22Rv1 (cell line): Measurements from ENCODE around the gene C2orf72.

Experiments used
- H3K27ac ChIP-seq: fragments of 450-650 bp; 2 replicates; pipeline ENCODE4 v1.5.1; 2017
- ZFX ChIP-seq: fragments of 450-650 bp; IDR thresholded peaks from 2 replicates; pipeline ENCODE4 v1.6.1; 2017; ENCODE audit warnings: antibody characterized with exemption, borderline replicate concordance
- TF ChIP-seq, protein P1 (sequence below): fragments of 450-650 bp; IDR thresholded peaks from 2 replicates; pipeline ENCODE4 v1.5.1; 2017; ENCODE audit warnings: mild to moderate bottlenecking

C2orf72 gene

DNA sequence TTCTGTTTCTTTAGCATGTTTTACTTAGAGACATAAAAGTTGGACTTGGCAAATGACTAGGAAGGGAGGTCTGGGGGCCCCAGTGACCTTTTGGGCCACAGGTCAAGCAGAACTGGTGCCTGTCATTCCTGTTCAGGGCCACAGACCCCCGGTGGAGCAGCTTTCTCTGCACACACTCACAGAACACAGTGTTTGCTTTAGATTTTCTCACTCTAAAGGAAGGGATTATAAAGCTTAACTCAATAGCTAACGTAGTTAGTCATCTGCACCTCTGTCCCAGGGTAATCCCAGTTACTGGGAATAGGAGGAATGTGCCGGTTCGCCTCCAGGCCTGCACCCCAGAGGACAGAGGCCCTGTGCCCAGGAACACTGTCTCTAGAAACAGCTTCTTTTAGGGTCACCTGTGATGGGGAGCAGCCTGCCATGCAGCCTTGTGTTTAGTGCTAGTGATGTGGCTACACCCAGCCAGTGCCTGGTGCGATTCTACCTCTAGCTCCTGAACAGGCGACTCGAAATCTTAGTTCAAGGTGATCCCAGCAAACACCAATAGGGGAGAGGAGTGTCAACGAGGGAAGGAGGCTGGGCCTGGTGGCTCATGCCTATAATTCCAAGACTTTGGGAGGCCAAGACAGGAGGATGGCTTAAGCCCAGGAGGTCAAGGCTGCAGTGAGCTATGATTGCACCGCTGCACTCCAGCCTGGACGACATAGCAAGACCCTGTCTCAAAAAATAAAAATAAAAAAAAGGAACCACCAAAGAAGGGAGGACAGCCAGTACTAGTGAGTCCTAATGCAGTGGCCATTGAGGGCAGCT is 29.8 kb upstream of the C2orf72 start:
- no peak overlapping the region for H3K27ac ChIP-seq
- TF ChIP-seq, protein P1, sequence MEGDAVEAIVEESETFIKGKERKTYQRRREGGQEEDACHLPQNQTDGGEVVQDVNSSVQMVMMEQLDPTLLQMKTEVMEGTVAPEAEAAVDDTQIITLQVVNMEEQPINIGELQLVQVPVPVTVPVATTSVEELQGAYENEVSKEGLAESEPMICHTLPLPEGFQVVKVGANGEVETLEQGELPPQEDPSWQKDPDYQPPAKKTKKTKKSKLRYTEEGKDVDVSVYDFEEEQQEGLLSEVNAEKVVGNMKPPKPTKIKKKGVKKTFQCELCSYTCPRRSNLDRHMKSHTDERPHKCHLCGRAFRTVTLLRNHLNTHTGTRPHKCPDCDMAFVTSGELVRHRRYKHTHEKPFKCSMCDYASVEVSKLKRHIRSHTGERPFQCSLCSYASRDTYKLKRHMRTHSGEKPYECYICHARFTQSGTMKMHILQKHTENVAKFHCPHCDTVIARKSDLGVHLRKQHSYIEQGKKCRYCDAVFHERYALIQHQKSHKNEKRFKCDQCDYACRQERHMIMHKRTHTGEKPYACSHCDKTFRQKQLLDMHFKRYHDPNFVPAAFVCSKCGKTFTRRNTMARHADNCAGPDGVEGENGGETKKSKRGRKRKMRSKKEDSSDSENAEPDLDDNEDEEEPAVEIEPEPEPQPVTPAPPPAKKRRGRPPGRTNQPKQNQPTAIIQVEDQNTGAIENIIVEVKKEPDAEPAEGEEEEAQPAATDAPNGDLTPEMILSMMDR, result no peak
- no peak for TF ChIP-seq ZFX

DNA sequence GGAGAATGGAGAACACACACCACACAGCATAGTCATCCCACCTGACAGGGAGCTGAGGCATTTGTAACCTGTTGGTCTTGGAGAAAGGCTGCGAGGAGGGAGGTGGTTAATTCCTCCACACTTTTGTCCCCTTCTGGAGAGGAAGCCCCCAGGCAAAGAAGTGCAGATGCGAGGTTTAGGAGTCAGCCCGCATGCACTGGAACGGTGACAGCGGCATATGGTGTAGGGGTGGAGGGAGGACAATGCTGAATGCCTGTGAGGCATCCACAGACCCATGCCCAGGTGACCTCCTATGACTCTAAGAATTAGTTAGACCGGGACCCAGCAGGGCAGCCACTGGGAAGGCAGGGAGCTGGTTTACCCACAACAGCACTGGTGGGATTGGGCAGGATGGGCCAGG is 29.2 kb upstream of the C2orf72 start:
- TF ChIP-seq ZFX, result no peak
- TF ChIP-seq, protein P1, result no peak
- H3K27ac ChIP-seq, result no peak overlapping the region

- no peak overlapping the region for H3K27ac ChIP-seq
Measured at GRCh38 chr2:231009236-231009919, 27.9 kb upstream of the C2orf72 start.

GRCh38 chr2:231010201-231010730 is 27.1 kb upstream of the C2orf72 start:
- TF ChIP-seq, protein P1, result no peak
- TF ChIP-seq ZFX, result no peak
- H3K27ac ChIP-seq, result no peak overlapping the region

More at GRCh38 chr2:231009236-231009919, 27.9 kb upstream of the C2orf72 start:
- TF ChIP-seq, protein P1, result no peak
- TF ChIP-seq ZFX, result no peak

GRCh38 chr2:231011526-231011925 is 25.8 kb upstream of the C2orf72 start:
- H3K27ac ChIP-seq, result no peak overlapping the region
- TF ChIP-seq, protein P1, result no peak
- no peak for TF ChIP-seq ZFX

- TF ChIP-seq ZFX, result no peak
- TF ChIP-seq, protein P1, result no peak
- no peak overlapping the region for H3K27ac ChIP-seq
Measured at GRCh38 chr2:231012463-231012862, 24.9 kb upstream of the C2orf72 start.

- TF ChIP-seq, protein P1, result no peak
- H3K27ac ChIP-seq, result no peak overlapping the region
Measured at GRCh38 chr2:231013820-231014219, 23.5 kb upstream of the C2orf72 start.
